ENCODE results near the gene UGDH. TPM values are rescaled to one million over a fixed set of nuclear protein-coding genes. Genes with fewer than 3 reads are reported as not detected.
"Not testable (repeated sequence)": the region's sequence is repeated elsewhere in the genome, so short reads cannot be mapped to it uniquely, and the experiment has no call there.

Gene UGDH
- total RNA-seq, 1 donor from 2014 or later: 110 TPM

- peaks cover 9% of the 10 kb centered on the region for H3K36me3 Mint-ChIP-seq (ENCODE audit: low read depth)
These were observed 16.8 kb downstream of the UGDH start for GRCh38 chr4:39510348-39510929.

GRCh38 chr4:39505581-39505980 is 21.7 kb downstream of the UGDH start:
- Mint-ChIP-seq H3K27me3 (ENCODE audit: low read depth) (no peaks in the 10 kb centered on the region), H3K9me3 (no peaks in the 10 kb centered on the region), H3K4me3 (no peak overlapping the region), H3K27ac (ENCODE audit: unreplicated experiment) (no peak overlapping the region), H3K36me3 (ENCODE audit: low read depth) (peaks cover 23% of the 10 kb centered on the region), H3K4me1 (no peaks in the 10 kb centered on the region)
- DNase-seq (ENCODE audit: low read depth, low spot score): no peak
- TF ChIP-seq CTCF (conservative IDR thresholded peaks at IDR 0.05): no peak

More at GRCh38 chr4:39510348-39510929, 16.8 kb downstream of the UGDH start:
- no peak for TF ChIP-seq CTCF (conservative IDR thresholded peaks at IDR 0.05)
- DNase-seq (ENCODE audit: low read depth, low spot score): no peak
- H3K27me3 Mint-ChIP-seq (ENCODE audit: low read depth): no peaks in the 10 kb centered on the region
- H3K4me3 Mint-ChIP-seq: no peak overlapping the region
- H3K27ac Mint-ChIP-seq (ENCODE audit: unreplicated experiment): no peak overlapping the region
- no peaks in the 10 kb centered on the region for H3K4me1 Mint-ChIP-seq
- H3K9me3 Mint-ChIP-seq: no peaks in the 10 kb centered on the region

- no peak overlapping the region for H3K4me3 Mint-ChIP-seq
- TF ChIP-seq CTCF (conservative IDR thresholded peaks at IDR 0.05): no peak
- H3K27me3 Mint-ChIP-seq (ENCODE audit: low read depth): no peaks in the 10 kb centered on the region
- H3K27ac Mint-ChIP-seq (ENCODE audit: unreplicated experiment): no peak overlapping the region
- no peak for DNase-seq (ENCODE audit: low read depth, low spot score)
- H3K36me3 Mint-ChIP-seq (ENCODE audit: low read depth): peaks cover 25% of the 10 kb centered on the region
- H3K4me1 Mint-ChIP-seq: no peaks in the 10 kb centered on the region
- H3K9me3 Mint-ChIP-seq: no peaks in the 10 kb centered on the region
These were observed 22.7 kb downstream of the UGDH start for GRCh38 chr4:39504538-39504937.

GRCh38 chr4:39502664-39503035 is 24.6 kb downstream of the UGDH start:
- H3K4me3 Mint-ChIP-seq, H3K4me1 Mint-ChIP-seq: not testable (repeated sequence)
- H3K36me3 Mint-ChIP-seq (ENCODE audit: low read depth): peaks cover 22% of the 10 kb centered on the region

GRCh38 chr4:39502019-39502663 is 25.1 kb downstream of the UGDH start:
- Mint-ChIP-seq H3K27me3 (ENCODE audit: low read depth) (no peaks in the 10 kb centered on the region), H3K4me1 (no peaks in the 10 kb centered on the region), H3K4me3 (no peak overlapping the region), H3K9me3 (no peaks in the 10 kb centered on the region), H3K27ac (ENCODE audit: unreplicated experiment) (no peak overlapping the region), H3K36me3 (ENCODE audit: low read depth) (peaks cover 22% of the 10 kb centered on the region)
- no peak for DNase-seq (ENCODE audit: low read depth, low spot score)
- no peak for TF ChIP-seq CTCF (conservative IDR thresholded peaks at IDR 0.05)

More at GRCh38 chr4:39502664-39503035, 24.6 kb downstream of the UGDH start:
- not testable (repeated sequence) for H3K27me3 Mint-ChIP-seq (ENCODE audit: low read depth); DNase-seq (ENCODE audit: low read depth, low spot score); H3K9me3 Mint-ChIP-seq; H3K27ac Mint-ChIP-seq (ENCODE audit: unreplicated experiment)

- Mint-ChIP-seq H3K27ac (ENCODE audit: unreplicated experiment) (no peak overlapping the region), H3K36me3 (ENCODE audit: low read depth) (peaks cover 16% of the 10 kb centered on the region), H3K4me1 (no peaks in the 10 kb centered on the region), H3K4me3 (no peak overlapping the region), H3K27me3 (ENCODE audit: low read depth) (no peaks in the 10 kb centered on the region), H3K9me3 (no peaks in the 10 kb centered on the region)
- no peak for DNase-seq (ENCODE audit: low read depth, low spot score)
- no peak for TF ChIP-seq CTCF (conservative IDR thresholded peaks at IDR 0.05)
These were observed 28.6 kb downstream of the UGDH start for GRCh38 chr4:39498727-39499020.

Data from neural crest cell (in vitro differentiated cells).